HG03159 (cell line): ENCODE data around the gene PIK3AP1.
"Not testable (repeated sequence)": the region's sequence is repeated elsewhere in the genome, so short reads cannot be mapped to it uniquely, and the experiment has no call there.

Source experiments
- ATAC-seq: cut with Tn5 transposase; IDR thresholded peaks from one replicate; pipeline ENCODE4 v1.9.1; 2021; ENCODE audit warnings: mild to moderate bottlenecking, moderate library complexity; ENCODE audit not compliant: unreplicated experiment

The PIK3AP1 gene

DNA sequence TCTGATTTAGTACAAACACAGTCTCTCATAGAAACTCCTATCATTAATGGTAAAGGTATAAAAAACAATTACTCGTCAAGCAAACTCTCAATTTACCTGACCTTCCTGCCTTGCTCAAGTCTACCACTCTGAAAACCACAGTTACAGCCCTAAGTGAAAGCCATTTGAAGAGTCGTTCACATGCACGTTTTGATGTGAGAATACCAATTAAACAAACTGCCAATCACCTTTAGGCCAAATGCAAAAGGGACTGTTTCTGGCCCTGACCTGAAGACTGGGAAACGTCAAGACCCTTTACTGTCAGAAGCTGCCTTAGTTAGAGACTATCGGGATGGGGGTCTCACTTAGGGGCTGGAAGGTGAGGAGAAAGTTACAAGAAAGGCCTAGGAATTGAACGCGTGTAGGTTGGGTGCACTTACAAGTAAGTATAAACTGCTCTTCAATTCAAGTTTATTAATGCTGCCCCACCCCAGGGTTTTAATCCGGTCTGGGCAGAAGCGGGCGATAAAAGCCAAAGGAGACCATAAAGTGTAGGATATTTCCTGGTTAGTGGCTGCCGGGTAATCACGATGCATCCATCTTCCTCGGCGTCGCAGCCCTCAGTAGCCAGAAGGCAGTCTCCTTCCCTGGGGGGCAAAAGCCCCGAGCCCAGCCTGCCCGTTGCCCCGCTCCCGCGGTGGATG, 134.4 kb downstream of the PIK3AP1 start:
- ATAC-seq: peak; percentile 18

DNA sequence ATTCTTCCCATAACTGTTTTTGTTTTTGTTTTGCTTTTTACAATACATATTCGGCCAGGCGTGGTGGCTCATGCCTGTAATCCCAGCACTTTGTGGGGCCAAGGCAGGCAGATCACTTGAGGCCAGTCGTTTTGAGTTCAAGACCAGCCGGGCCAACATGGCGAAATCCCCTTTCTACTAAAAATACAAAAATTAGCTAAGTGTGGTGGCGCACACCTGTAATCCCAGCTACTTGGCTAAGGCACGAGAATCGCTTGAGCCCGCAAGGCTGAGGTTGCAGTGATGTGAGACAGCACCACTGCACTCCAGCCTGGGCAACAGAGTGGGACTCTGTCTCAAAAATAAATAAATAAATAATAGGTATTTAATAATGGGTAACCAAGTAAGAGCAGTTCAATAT, 135.8 kb downstream of the PIK3AP1 start:
- ATAC-seq: no peak

DNA sequence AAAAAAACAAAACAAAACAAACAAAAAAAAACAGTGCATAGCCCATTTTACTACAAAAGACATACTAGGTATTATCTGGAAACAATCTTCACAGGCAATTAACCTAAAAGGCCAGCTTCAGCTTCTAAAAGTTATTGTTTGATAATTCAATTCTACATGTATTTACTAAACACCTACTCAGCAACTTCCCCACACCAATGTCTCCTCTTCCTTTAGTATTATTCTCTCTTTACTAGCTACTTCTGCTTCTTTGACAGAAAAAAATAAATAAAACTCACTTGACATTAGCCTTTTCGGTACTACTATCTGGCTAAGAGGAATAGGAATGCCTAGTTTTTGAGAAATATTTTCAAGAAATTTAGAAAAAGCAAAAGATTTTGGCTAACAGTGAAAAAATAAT, 136.3 kb downstream of the PIK3AP1 start:
- ATAC-seq: no peak

DNA sequence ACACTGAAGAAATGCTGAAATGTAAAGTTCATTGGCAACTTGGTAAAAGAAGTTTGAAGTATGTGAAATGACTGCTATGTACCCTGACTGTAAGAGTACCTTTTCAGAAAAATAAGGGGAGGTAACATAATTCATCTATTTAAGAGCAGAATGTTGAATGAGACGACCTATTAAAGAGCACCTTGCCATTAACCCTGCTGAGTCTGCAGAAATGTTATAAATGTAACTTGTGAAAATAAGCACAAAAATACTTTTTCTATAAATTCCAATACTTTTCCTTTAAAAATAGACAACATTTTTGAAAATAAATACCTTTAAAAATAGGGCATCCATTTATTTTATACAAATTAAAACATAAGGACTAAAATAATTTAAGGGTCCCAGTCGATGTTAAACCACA, 141.2 kb downstream of the PIK3AP1 start:
- ATAC-seq: no peak

DNA sequence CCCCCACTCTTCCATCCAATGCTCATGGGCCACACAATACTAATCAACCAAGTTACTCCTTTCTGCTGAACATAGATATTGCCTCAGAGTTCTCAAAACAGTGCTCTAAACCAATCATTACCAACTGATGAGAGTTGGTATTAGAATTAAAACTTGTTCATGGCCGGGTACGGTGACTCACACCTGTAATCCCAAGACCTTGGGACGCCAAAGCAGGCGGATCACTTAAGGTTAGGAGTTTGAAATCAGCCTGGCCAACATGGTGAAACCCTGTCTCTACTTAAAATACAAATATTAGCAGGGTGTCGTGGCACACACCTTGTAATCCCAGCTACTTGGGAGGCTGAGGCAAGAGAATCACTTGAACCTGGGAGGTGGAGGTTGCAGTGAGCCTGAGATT, 141.7 kb downstream of the PIK3AP1 start:
- no peak for ATAC-seq

DNA sequence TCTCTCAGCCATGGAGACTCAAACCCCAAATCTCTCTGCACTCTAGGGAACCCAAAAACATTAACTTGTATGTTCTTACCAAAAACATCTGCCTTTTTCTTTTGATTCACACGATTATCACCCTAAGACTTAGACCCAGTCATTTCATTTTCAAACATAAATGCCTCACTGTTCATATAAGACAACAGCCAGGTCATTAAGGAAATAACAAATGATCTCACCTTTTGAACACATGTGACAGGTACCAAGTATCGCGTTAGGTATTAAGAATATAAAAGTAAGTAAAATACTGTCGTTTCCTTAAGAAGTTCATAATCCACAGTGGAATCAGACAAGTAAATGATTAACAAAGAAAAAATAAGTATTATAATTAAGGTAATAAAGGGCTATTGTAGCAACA, 142.3 kb downstream of the PIK3AP1 start:
- no peak for ATAC-seq

DNA sequence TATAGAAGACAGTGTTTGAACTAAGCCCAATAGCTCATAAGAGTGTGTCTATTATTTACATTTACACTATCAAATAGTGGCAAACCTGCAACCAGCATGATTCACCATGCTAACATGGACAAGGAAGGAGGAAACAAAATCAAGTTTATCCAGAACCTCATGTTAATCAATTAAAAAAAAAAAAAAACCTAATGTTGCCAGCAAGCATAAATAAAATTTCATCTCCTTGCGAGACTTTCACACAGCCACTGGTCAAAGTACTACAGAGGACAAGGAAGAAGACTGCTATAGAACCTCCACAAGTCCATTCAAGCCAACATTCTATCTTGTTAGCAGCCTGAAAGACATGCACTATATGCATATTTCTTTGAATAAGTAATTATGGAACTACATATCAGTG, 143.2 kb downstream of the PIK3AP1 start:
- ATAC-seq: no peak

DNA sequence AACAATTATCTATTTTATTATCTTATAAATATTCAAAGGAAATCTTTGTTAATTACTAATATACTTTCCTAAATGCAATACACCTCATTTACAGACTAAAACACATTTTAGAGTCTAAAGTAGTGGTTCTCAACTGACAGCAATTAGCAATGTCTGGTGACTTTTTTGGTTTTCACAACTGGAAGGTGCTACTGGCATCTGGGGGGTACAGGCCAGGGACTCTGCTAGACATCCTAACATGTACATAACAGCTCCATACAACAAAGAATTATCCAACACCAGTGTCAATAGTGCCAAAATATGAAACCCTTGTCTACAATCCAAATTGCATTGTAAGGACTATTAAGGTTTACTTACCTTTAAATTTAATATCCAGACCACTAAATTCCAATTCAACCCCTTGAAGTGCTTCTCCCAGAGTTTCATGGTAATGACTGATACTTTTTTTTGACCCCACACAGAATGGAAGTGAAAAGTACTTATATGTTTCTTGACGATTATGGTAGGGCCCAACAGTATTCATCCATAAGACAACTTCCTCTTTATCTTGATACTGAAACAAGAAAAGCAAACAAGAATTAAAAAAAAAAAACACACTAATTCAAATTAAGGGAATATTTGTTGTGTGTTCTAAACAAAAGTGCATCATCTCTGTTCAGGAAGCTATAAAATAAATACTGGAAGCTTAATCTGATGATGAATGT, 143.9 kb downstream of the PIK3AP1 start:
- no peak for ATAC-seq

DNA sequence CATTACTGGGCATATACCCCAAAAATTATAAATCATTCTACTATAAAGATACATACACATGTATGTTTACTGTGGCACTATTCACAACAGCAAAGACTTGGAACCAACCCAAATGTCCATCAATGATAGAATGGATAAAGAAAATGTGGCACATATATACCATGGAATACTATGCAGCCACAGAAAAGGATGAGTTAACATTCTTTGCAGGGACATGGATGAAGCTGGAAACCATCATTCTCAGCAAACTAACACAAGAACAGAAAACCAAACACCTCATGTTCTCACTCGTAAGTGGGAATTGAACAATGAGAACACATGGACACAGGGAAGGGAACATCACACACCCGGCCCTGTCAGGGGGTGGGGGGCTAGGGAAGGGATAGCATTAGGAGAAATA, 145.8 kb downstream of the PIK3AP1 start:
- ATAC-seq: not testable (repeated sequence)

DNA sequence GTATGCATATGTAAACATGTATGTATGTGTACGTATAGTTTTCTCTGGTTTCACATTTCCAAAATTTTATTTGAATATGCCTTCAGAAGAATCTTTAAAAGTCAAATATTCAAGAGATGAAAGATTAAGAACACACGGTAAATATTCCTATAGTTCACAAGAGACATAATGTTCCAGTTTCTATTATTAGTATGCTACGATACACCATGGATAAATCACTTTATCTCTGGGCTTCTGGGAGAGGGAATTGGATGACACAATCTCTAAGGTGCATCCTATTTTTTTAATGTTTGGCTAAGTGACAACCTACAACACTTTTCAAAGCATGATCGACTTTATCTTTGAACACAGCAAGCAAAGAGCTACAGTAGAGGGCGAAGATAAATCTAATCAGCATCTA, 147.3 kb downstream of the PIK3AP1 start:
- ATAC-seq: no peak

DNA sequence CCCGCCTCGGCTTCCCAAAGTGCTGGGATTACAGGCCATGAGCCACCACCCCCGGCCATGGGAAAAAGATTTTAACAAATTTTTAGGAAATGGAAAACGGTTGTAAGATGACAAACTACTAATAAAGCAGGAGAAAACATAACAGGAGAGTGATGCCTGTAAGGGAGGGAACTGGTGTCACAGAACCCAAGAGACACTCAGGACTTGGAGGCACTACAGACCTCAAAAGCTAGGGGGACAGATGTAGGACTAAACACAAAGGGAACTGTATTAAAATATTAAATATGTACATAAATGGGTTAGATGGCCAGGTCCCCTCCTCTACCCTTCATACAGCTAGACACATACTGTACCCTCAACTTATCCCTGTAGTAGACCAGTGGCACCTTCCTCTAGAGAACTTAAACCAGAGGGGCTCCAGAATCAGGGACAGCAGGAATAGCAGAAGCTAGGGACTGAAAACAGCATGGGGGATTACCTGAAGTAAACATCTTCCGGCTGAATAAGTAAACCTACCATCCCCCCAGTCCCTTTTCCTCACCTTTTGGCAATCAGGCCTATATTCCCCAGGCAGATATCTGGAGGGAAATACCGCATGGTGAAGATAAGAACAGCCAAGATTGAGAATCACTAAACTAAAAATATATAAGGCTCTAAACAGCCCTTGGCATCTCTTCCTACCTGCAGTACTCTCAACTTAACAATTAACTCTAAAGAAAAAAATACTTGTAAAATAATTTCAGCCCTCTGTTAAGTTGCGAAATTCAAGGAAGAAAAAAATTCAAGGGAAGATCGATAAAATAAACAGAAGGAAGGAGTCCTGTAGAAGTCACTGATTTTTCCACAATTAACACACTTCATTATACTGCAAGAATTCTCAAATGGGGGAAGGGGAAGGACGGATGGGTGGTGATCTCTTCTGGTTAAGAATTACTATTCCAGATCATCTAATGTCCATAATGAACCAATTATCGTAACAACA, 149.0 kb downstream of the PIK3AP1 start:
- ATAC-seq: no peak

DNA sequence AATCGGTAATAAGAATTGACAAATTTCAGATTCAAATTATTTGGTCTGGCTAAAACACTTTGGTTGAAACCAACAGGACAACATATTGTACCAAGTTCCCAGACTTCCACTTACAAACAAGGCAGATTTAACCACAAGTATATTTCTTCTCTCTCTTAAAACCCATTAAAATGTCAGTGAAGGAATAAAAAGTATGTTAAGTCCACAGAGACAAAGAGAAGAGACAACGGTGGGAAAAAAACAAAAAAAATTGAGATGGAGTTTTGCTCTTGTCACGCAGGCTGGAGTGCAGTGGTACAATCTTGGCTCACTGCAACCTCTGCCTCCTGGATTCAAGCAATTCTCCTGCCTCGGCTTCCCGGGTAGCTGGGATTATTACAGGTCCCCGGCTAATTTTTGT, 149.8 kb downstream of the PIK3AP1 start:
- no peak for ATAC-seq

DNA sequence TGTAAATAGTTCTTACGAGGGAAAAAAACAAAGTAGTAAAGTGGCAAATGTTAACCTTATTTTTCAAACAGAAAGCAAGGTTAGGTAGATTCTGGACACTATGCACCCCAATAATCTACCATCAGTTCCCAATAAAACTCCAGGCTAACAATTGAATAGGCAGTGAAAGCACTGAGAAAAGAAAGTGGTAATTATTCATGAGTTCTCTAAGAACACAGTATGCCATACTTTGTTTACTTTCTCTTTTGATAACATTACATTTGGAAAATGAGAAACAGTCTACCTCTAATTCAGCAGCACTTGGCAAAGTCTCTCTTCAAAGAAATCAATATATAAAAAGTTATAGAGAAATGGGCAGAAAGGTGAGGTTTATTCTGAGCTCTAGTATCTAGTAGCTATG, 151.9 kb downstream of the PIK3AP1 start:
- ATAC-seq: no peak

DNA sequence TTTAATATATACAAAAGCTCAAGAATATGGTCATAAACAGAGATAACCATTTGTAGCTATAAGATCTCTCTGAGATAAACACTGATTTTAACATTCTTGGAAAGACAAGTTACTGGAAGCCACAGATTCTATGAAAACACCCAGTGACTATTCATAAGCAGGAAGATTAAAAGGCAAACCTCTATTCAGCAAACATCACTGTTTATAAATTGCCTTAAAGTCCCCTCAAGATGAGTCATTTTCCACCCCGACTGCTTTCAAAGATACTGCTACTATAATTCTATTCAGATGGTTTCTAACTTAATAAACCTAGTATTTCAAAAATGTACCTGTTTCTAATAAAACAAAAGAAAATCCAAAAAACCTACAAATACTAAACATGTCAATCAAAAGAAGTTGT, 154.5 kb downstream of the PIK3AP1 start:
- no peak for ATAC-seq

DNA sequence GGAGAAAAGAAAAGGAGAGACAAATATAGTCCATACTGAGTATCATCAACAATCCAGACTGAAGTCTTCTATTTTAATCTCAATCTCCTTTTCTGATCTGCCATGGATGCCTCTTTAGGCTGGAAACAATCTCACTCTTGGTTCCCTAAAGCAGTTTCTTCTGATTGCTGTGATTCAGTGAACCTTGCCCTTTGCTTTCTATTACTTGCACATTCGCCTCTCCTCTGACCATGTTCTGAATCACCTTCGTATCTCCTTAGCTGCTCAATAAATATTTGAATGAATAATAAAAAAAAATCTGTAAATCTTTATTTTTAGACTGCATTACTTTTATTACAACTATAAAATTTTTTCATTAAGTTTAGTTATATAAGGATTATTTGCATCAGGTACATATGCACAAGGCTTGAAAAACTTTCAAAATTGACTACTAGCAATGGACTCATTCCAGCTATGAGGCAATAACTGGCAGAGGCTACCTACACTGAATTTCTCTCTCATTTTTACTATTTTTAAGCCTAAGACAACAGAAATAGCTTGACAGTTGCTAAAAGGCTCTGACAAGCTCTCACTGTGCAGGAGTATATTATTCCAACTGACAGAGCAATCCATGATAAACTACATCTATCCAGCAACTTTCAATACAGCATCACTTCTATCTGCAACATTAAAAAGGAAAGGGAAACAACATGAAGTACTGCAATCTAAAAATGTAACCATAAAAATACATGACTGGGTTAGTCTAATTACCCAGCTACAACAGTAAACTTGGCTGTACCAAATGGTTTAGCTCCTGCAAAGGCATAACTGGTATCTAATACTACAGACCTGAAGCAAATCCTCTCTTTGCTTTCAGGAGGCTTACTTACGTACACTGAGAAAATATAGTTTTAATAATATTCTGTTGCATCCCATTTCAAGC, 159.1 kb downstream of the PIK3AP1 start:
- no peak for ATAC-seq

DNA sequence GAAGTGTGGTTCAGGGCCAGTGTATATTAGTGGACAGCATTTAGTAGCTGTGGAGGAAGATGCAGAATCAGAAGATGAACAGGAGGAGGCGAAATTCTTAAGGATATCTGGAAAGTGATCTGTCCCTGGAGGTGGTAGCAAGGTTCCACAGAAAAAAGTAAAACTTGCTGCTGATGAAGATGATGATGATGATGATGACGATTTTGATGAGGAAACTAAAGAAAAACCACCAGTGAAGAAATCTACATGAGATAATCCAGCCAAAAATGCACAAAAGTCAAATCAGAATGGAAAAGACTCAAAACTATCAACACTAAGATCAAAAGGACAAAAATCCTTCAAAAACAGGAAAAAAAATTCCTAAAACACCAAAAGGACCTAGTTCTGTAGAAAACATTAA, 159.8 kb downstream of the PIK3AP1 start:
- ATAC-seq: no peak

DNA sequence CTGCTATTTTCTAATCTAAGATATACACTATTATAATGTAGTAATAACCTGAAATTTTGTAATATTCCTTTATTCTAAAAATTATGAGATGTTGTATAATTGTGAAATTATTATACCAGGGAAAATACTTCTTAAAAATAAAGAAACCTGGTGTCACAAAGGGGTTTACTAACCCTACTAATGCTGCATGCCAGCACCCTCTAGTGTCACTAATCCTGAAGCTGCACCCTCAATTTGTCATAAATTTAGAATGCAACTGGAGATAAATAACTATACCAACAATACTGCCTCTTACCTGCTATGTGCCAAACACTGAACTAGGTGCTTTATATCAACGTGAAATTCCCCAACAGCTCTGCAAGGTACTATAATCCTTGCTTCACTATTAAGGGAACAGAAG, 164.3 kb downstream of the PIK3AP1 start:
- ATAC-seq: no peak

DNA sequence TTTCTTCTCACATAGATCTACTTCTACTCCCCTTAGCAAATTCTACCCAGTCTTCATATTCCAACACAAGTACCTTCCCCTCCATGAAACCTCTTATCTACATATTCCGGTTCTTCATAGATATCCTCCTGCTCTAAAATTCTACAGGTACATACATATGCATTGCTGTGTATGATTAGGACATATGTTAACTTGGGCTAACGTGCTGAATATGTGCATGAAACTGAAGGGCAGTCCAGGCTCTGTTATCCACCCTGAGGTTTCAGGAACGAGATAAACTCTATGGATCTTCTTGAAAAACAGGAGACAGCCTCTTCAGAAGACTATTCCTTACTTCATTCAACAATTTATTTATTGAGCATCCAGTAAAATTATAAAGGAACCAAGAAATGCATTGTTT, 165.0 kb downstream of the PIK3AP1 start:
- no peak for ATAC-seq

DNA sequence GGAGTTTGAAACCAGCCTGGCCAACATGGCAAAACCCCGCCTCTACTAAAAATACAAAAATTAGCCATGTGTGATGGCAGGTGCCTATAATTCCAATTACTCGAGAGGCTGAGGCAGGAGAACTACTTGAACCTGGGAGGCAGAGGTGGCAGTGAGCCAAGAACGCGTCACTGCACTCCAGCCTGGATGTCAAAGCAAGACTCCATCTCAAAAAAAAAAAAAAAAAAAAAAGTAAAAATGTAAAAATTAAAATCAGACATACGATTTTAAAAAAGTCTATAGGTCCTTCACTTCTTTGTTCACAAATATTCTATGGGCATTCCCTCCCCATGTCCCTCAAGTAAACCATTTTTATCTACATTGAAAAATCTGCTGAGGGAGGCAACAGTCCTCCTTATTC, 171.7 kb downstream of the PIK3AP1 start:
- no peak for ATAC-seq

DNA sequence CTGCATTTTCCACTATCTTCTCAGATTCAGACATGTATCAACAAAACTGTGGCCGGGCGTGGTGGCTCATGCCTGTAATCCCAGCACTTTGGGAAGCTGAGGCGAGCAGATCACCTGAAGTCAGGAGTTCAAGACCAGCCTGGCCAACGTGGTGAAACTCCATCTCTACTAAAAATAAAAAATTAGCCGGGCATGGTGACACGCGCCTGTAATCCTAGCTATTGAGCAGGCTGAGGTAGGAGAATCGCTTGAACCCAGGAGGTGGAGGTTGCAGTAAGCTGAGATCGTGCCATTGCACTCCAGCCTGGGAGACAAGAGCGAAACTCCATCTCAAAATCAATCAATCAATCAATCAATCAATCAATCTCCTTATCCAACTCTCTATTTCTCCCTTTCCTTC, 174.8 kb downstream of the PIK3AP1 start:
- not testable (repeated sequence) for ATAC-seq
